Loucy (cell line): ENCODE measurements around the gene TMEM82.

Source experiments
- H2AFZ ChIP-seq: fragments of 200-600 bp; sonication (generic); 2 replicates; pipeline ENCODE4 v1.6.0; 2016; ENCODE audit warnings: antibody characterized with exemption, mild to moderate bottlenecking, low read length, moderate library complexity
- H3F3A ChIP-seq: fragments of 200-600 bp; 2 replicates; pipeline ENCODE4 v1.6.0; 2016; ENCODE audit warnings: antibody characterized with exemption, low read depth, mild to moderate bottlenecking
- H3K27me3 ChIP-seq: fragments of 200-600 bp; sonication (generic); 2 replicates; pipeline ENCODE4 v1.6.1; 2014; ENCODE audit warnings: low read length, mild to moderate bottlenecking; ENCODE audit not compliant: insufficient read depth, poor library complexity, severe bottlenecking
- H3K36me3 ChIP-seq: fragments of 200-600 bp; sonication (generic); 2 replicates; pipeline ENCODE4 v1.6.1; 2016; ENCODE audit warnings: low read length; ENCODE audit not compliant: insufficient read depth
- H3K4me1 ChIP-seq: fragments of 200-600 bp; sonication (generic); 2 replicates; pipeline ENCODE4 v1.5.1; 2014; ENCODE audit warnings: low read length, mild to moderate bottlenecking; ENCODE audit not compliant: insufficient read depth, poor library complexity, severe bottlenecking
- H3K4me2 ChIP-seq: fragments of 200-600 bp; sonication (generic); 2 replicates; pipeline ENCODE4 v1.6.0; 2014; ENCODE audit warnings: antibody characterized with exemption, low read length, low read depth, mild to moderate bottlenecking; ENCODE audit not compliant: poor library complexity, severe bottlenecking
- H3K4me3 ChIP-seq: fragments of 200-600 bp; sonication (generic); 2 replicates; pipeline ENCODE4 v1.5.1; 2014; ENCODE audit warnings: low read length, mild to moderate bottlenecking, mixed read lengths; ENCODE audit not compliant: poor library complexity, severe bottlenecking
- H3K79me2 ChIP-seq: fragments of 200-600 bp; sonication (generic); 2 replicates; pipeline ENCODE4 v1.6.1; 2014; ENCODE audit warnings: low read length; ENCODE audit not compliant: insufficient read depth
- H3K9ac ChIP-seq: fragments of 200-600 bp; sonication (generic); 2 replicates; pipeline ENCODE4 v1.6.0; 2014; ENCODE audit warnings: mild to moderate bottlenecking, low read depth, low read length, moderate library complexity; ENCODE audit not compliant: poor library complexity, severe bottlenecking
- H3K9me2 ChIP-seq: fragments of 200-600 bp; sonication (generic); replicated peaks from 2 replicates; pipeline ENCODE4 v1.6.1; 2016; ENCODE audit warnings: low read depth, low read length, mixed read lengths
- H3K9me3 ChIP-seq: fragments of 200-600 bp; sonication (generic); 2 replicates; pipeline ENCODE4 v1.6.1; 2014; ENCODE audit warnings: mild to moderate bottlenecking, antibody characterized with exemption, low read length, low read depth; ENCODE audit not compliant: insufficient read depth
- H4K20me1 ChIP-seq: fragments of 200-600 bp; sonication (generic); 2 replicates; pipeline ENCODE4 v1.6.0; 2014; ENCODE audit warnings: antibody characterized with exemption, low read length, mild to moderate bottlenecking; ENCODE audit not compliant: insufficient read depth, poor library complexity, severe bottlenecking
- CTCF ChIP-seq: fragments of 200-600 bp; sonication (generic); conservative IDR thresholded peaks from 2 replicates; pipeline ENCODE4 v1.5.1; 2014; ENCODE audit warnings: mild to moderate bottlenecking, antibody characterized with exemption, low read length
- EZH2phosphoT487 ChIP-seq: fragments of 200-600 bp; IDR thresholded peaks from 2 replicates; pipeline ENCODE4 v1.6.1; 2018; ENCODE audit warnings: antibody characterized with exemption, mild to moderate bottlenecking, moderate library complexity, borderline replicate concordance

Gene TMEM82

GRCh38 chr1:15760520-15761211 is 18.4 kb downstream of the TMEM82 start:
- no peak for TF ChIP-seq EZH2phosphoT487
- TF ChIP-seq CTCF: no peak
- no peaks in the 10 kb centered on the region for H3K9me3 ChIP-seq
- H4K20me1 ChIP-seq: no peaks in the 10 kb centered on the region
- no peaks in the 10 kb centered on the region for H3F3A ChIP-seq
- H3K9ac ChIP-seq: no peak overlapping the region
- no peaks in the 10 kb centered on the region for H3K36me3 ChIP-seq
- H3K27me3 ChIP-seq: no peaks in the 10 kb centered on the region
- H3K9me2 ChIP-seq: no peaks in the 10 kb centered on the region
- H2AFZ ChIP-seq: no peak overlapping the region
- no peak overlapping the region for H3K4me3 ChIP-seq
- H3K4me1 ChIP-seq: no peaks in the 10 kb centered on the region
- H3K4me2 ChIP-seq: no peak overlapping the region
- H3K79me2 ChIP-seq: no peaks in the 10 kb centered on the region

- no peaks in the 10 kb centered on the region for H3K79me2 ChIP-seq
- H3F3A ChIP-seq: no peaks in the 10 kb centered on the region
- H3K4me1 ChIP-seq: no peaks in the 10 kb centered on the region
- no peaks in the 10 kb centered on the region for H4K20me1 ChIP-seq
- no peak overlapping the region for H3K4me3 ChIP-seq
- no peak overlapping the region for H3K9ac ChIP-seq
- no peak overlapping the region for H3K4me2 ChIP-seq
- no peaks in the 10 kb centered on the region for H3K27me3 ChIP-seq
- TF ChIP-seq EZH2phosphoT487 (no peak), CTCF (no peak)
- no peak overlapping the region for H2AFZ ChIP-seq
- H3K36me3 ChIP-seq: no peaks in the 10 kb centered on the region
- H3K9me3 ChIP-seq: no peaks in the 10 kb centered on the region
- no peaks in the 10 kb centered on the region for H3K9me2 ChIP-seq
These were observed 19.2 kb downstream of the TMEM82 start for GRCh38 chr1:15761366-15762128.

GRCh38 chr1:15762546-15762945 is 20.2 kb downstream of the TMEM82 start:
- TF ChIP-seq CTCF: no peak
- TF ChIP-seq EZH2phosphoT487: no peak
- Histone ChIP-seq H3K4me1 (no peaks in the 10 kb centered on the region), H3F3A (no peaks in the 10 kb centered on the region), H3K79me2 (no peaks in the 10 kb centered on the region), H3K9ac (no peak overlapping the region), H3K4me3 (no peak overlapping the region), H3K4me2 (no peak overlapping the region), H3K9me3 (no peaks in the 10 kb centered on the region), H4K20me1 (no peaks in the 10 kb centered on the region), H3K36me3 (no peaks in the 10 kb centered on the region), H3K27me3 (no peaks in the 10 kb centered on the region), H2AFZ (no peak overlapping the region), H3K9me2 (no peaks in the 10 kb centered on the region)
